Immature natural killer cell (primary cell): ENCODE measurements around the gene LZIC. TPM values are rescaled to one million over a fixed set of nuclear protein-coding genes. Genes with fewer than 3 reads are reported as not detected.
"Not testable (repeated sequence)": the region's sequence is repeated elsewhere in the genome, so short reads cannot be mapped to it uniquely, and the experiment has no call there.

ENCODE experiments used
- DNase-seq, 3 donors: peaks; one replicate each; pipeline ENCODE4 v3.0.0; 2022; ENCODE audit warnings: mixed read lengths in 1 of 3
- H3K27ac Mint-ChIP-seq, 6 donors: one replicate each; pipeline ENCODE4 v1.8.0; 2020; ENCODE audit warnings: mixed read lengths in 6 of 6, mild to moderate bottlenecking in 5 of 6, inconsistent platforms in 4 of 6, moderate library complexity in 3 of 6
- H3K27me3 Mint-ChIP-seq, 3 donors: one replicate each; pipeline ENCODE4 v1.8.0; 2020 to 2021; ENCODE audit warnings: low read depth in 3 of 3, mild to moderate bottlenecking in 3 of 3, mixed read lengths in 3 of 3, moderate library complexity in 3 of 3, inconsistent platforms in 1 of 3
- H3K36me3 Mint-ChIP-seq, 3 donors: one replicate each; pipeline ENCODE4 v1.8.0; 2020; ENCODE audit warnings: mixed read lengths in 3 of 3, inconsistent platforms in 2 of 3, mild to moderate bottlenecking in 2 of 3
- H3K4me1 Mint-ChIP-seq, 2 donors: one replicate each; pipeline ENCODE4 v1.8.0; 2020; ENCODE audit warnings: inconsistent platforms in 2 of 2, mild to moderate bottlenecking in 2 of 2, mixed read lengths in 2 of 2, moderate library complexity in 1 of 2
- H3K4me3 Mint-ChIP-seq, 5 donors: one replicate each; pipeline ENCODE4 v1.8.0; 2020; ENCODE audit warnings: mild to moderate bottlenecking in 5 of 5, mixed read lengths in 5 of 5, inconsistent platforms in 3 of 5, moderate library complexity in 3 of 5
- H3K9me3 Mint-ChIP-seq, 6 donors: one replicate each; pipeline ENCODE4 v1.8.0; 2020; ENCODE audit warnings: mild to moderate bottlenecking in 6 of 6, mixed read lengths in 6 of 6, inconsistent platforms in 4 of 6, moderate library complexity in 3 of 6
- polyA plus RNA-seq, 3 donors: library from polyadenylated mRNA; unstranded; fragments of 300-500 nt; fragmentation: Illumina TruSeq; gene quantifications; one replicate each; pipeline ENCODE4 v1.2.3, GENCODE V29; 2021

The LZIC gene
- polyA plus RNA-seq, 3 donors from 2014 or later = 32.3 to 44.9 (median 36.2) TPM

- DNase-seq = no peak
- no peak overlapping the region for H3K4me3 Mint-ChIP-seq
- no peaks in the 10 kb centered on the region for H3K4me1 Mint-ChIP-seq
- H3K27ac Mint-ChIP-seq = no peak overlapping the region
- H3K9me3 Mint-ChIP-seq = no peaks in the 10 kb centered on the region
- H3K27me3 Mint-ChIP-seq = peaks cover 0 to 1% (median 0%) of the 10 kb centered on the region in 3 donors
- peaks cover 0 to 3% (median 0%) of the 10 kb centered on the region in 3 donors for H3K36me3 Mint-ChIP-seq
Measured at GRCh38 chr1:9922342-9922741, 20.8 kb downstream of the LZIC start.

GRCh38 chr1:9920606-9921005 lies 22.6 kb downstream of the LZIC start:
- no peak overlapping the region for H3K27ac Mint-ChIP-seq
- H3K36me3 Mint-ChIP-seq = no peaks in the 10 kb centered on the region
- H3K4me1 Mint-ChIP-seq = no peaks in the 10 kb centered on the region
- H3K27me3 Mint-ChIP-seq = peaks cover 0 to 1% (median 0%) of the 10 kb centered on the region in 3 donors
- no peak overlapping the region for H3K4me3 Mint-ChIP-seq
- no peaks in the 10 kb centered on the region for H3K9me3 Mint-ChIP-seq
- DNase-seq = no peak

- Mint-ChIP-seq H3K27me3 (peaks cover 0 to 1% (median 0%) of the 10 kb centered on the region in 3 donors), H3K36me3 (no peaks in the 10 kb centered on the region), H3K4me3 (no peak overlapping the region), H3K27ac (no peak overlapping the region), H3K4me1 (no peaks in the 10 kb centered on the region), H3K9me3 (no peaks in the 10 kb centered on the region)
- no peak for DNase-seq
Measured at GRCh38 chr1:9917901-9918300, 25.3 kb downstream of the LZIC start.

GRCh38 chr1:9917495-9917894 lies 25.7 kb downstream of the LZIC start:
- not testable (repeated sequence) for H3K27ac Mint-ChIP-seq, H3K4me3 Mint-ChIP-seq, DNase-seq, H3K9me3 Mint-ChIP-seq, H3K36me3 Mint-ChIP-seq, H3K4me1 Mint-ChIP-seq, H3K27me3 Mint-ChIP-seq

GRCh38 chr1:9916452-9916851 lies 26.7 kb downstream of the LZIC start:
- H3K4me3 Mint-ChIP-seq = no peak overlapping the region
- H3K4me1 Mint-ChIP-seq = peaks cover 7 to 10% of the 10 kb centered on the region in 2 donors

GRCh38 chr1:9914610-9914937 lies 28.6 kb downstream of the LZIC start:
- H3K27ac Mint-ChIP-seq = no peak overlapping the region
- H3K27me3 Mint-ChIP-seq = peaks cover 0 to 5% (median 5%) of the 10 kb centered on the region in 3 donors
- no peak for DNase-seq
- no peak overlapping the region for H3K4me3 Mint-ChIP-seq
- no peaks in the 10 kb centered on the region for H3K9me3 Mint-ChIP-seq
- no peaks in the 10 kb centered on the region for H3K36me3 Mint-ChIP-seq
- H3K4me1 Mint-ChIP-seq = peaks cover 17 to 22% of the 10 kb centered on the region in 2 donors

More at GRCh38 chr1:9916452-9916851, 26.7 kb downstream of the LZIC start:
- H3K36me3 Mint-ChIP-seq = no peaks in the 10 kb centered on the region
- peaks cover 0 to 1% (median 0%) of the 10 kb centered on the region in 3 donors for H3K27me3 Mint-ChIP-seq
- DNase-seq = no peak
- H3K9me3 Mint-ChIP-seq = no peaks in the 10 kb centered on the region
- H3K27ac Mint-ChIP-seq = no peak overlapping the region

GRCh38 chr1:9912264-9912936 lies 30.8 kb downstream of the LZIC start:
- Mint-ChIP-seq H3K27me3 (peaks cover 0 to 12% (median 5%) of the 10 kb centered on the region in 3 donors), H3K9me3 (no peaks in the 10 kb centered on the region), H3K4me1 (peaks cover 34 to 41% of the 10 kb centered on the region in 2 donors), H3K4me3 (peak overlapping the region; percentile 31 to 52 (median 51)), H3K36me3 (no peaks in the 10 kb centered on the region), H3K27ac (peak overlapping the region; percentile 17 to 80 (median 66))
- DNase-seq = no peak

GRCh38 chr1:9910423-9911178 lies 32.6 kb downstream of the LZIC start:
- H3K27ac Mint-ChIP-seq = peak overlapping the region; percentile 87 to 99 (median 96)
- peak overlapping the region; percentile 90 to 94 (median 93) for H3K4me3 Mint-ChIP-seq
- peaks cover 0 to 12% (median 5%) of the 10 kb centered on the region in 3 donors for H3K27me3 Mint-ChIP-seq

GRCh38 chr1:9910076-9910422 lies 33.1 kb downstream of the LZIC start, which contains the start of gene CTNNBIP1:
Gene CTNNBIP1 (minus strand): TSS chr1:9910269. CDS start chr1:9872064, 38,205 bp downstream.
- H3K36me3 Mint-ChIP-seq = peaks cover 0 to 3% (median 0%) of the 10 kb centered on the region in 3 donors
- peak within 1 kb of the TSS; percentile 91 to 99 (median 96) for H3K27ac Mint-ChIP-seq
- DNase-seq = no peak
- H3K27me3 Mint-ChIP-seq = peaks cover 0 to 12% (median 5%) of the 10 kb centered on the region in 3 donors
- no peaks in the 10 kb centered on the region for H3K9me3 Mint-ChIP-seq
- H3K4me1 Mint-ChIP-seq = peaks cover 35 to 58% of the 10 kb centered on the region in 2 donors
- peak within 1 kb of the TSS; percentile 93 to 98 (median 96) for H3K4me3 Mint-ChIP-seq

More at GRCh38 chr1:9910423-9911178, 32.6 kb downstream of the LZIC start:
- peak; percentile 100 for DNase-seq
- Mint-ChIP-seq H3K9me3 (no peaks in the 10 kb centered on the region), H3K36me3 (peaks cover 0 to 2% (median 0%) of the 10 kb centered on the region in 3 donors), H3K4me1 (peaks cover 34 to 53% of the 10 kb centered on the region in 2 donors)

GRCh38 chr1:9909234-9910046 lies 33.8 kb downstream of the LZIC start:
- Mint-ChIP-seq H3K4me3 (peak overlapping the region; percentile 93 to 98 (median 96)), H3K36me3 (peaks cover 0 to 3% (median 0%) of the 10 kb centered on the region in 3 donors)

GRCh38 chr1:9908871-9909233 lies 34.3 kb downstream of the LZIC start:
- Mint-ChIP-seq H3K27me3 (peaks cover 0 to 12% (median 5%) of the 10 kb centered on the region in 3 donors), H3K4me3 (peak overlapping the region; percentile 93 to 98 (median 96)), H3K9me3 (no peaks in the 10 kb centered on the region), H3K36me3 (peaks cover 0 to 3% (median 0%) of the 10 kb centered on the region in 3 donors), H3K4me1 (peaks cover 35 to 70% of the 10 kb centered on the region in 2 donors), H3K27ac (peak overlapping the region; percentile 91 to 96 (median 94))
- DNase-seq = no peak

More at GRCh38 chr1:9909234-9910046, 33.8 kb downstream of the LZIC start:
- peak; percentile 46 to 52 (median 46) for DNase-seq
- no peaks in the 10 kb centered on the region for H3K9me3 Mint-ChIP-seq
- peaks cover 35 to 64% of the 10 kb centered on the region in 2 donors for H3K4me1 Mint-ChIP-seq
- peaks cover 0 to 12% (median 5%) of the 10 kb centered on the region in 3 donors for H3K27me3 Mint-ChIP-seq
- peak overlapping the region; percentile 91 to 96 (median 94) for H3K27ac Mint-ChIP-seq

- no peak for DNase-seq
- Mint-ChIP-seq H3K4me3 (peak overlapping the region in 3 of 5 donors; percentile 28 to 65 (median 53)), H3K36me3 (peaks cover 0 to 3% (median 0%) of the 10 kb centered on the region in 3 donors), H3K27ac (peak overlapping the region in 1 of 6 donors; percentile 4), H3K9me3 (no peaks in the 10 kb centered on the region), H3K4me1 (peaks cover 35 to 72% of the 10 kb centered on the region in 2 donors), H3K27me3 (peaks cover 0 to 12% (median 5%) of the 10 kb centered on the region in 3 donors)
Measured at GRCh38 chr1:9907441-9907840, 35.8 kb downstream of the LZIC start.

- peaks cover 33 to 74% of the 10 kb centered on the region in 2 donors for H3K4me1 Mint-ChIP-seq
- no peaks in the 10 kb centered on the region for H3K9me3 Mint-ChIP-seq
- peaks cover 0 to 3% (median 0%) of the 10 kb centered on the region in 3 donors for H3K36me3 Mint-ChIP-seq
- no peak overlapping the region for H3K4me3 Mint-ChIP-seq
- no peak overlapping the region for H3K27ac Mint-ChIP-seq
- DNase-seq = no peak
- H3K27me3 Mint-ChIP-seq = peaks cover 0 to 12% (median 5%) of the 10 kb centered on the region in 3 donors
Measured at GRCh38 chr1:9906466-9906865, 36.7 kb downstream of the LZIC start.
